HepG2 (cell line): ENCODE data around the gene NOL4L. TPM values are rescaled to one million over a fixed set of nuclear protein-coding genes. Genes with fewer than 3 reads are reported as not detected.

ENCODE experiments used
- AHDC1 ChIP-seq: sonication (generic); formaldehyde crosslinking; IDR thresholded peaks from 2 replicates; pipeline ENCODE4 v1.5.1; 2020; ENCODE audit warnings: mild to moderate bottlenecking, missing genetic modification reagents, borderline replicate concordance
- ARNTL ChIP-seq: sonication (generic); formaldehyde crosslinking; IDR thresholded peaks from 2 replicates; pipeline ENCODE4 v1.4.0; 2020; ENCODE audit warnings: mild to moderate bottlenecking, missing genetic modification reagents
- ASH2L ChIP-seq: fragments of 300-600, 200-600 bp; sonication (generic); IDR thresholded peaks from 2 replicates; pipeline ENCODE4 v1.7.0; 2017; ENCODE audit warnings: low read depth, mild to moderate bottlenecking, moderate library complexity, mixed read lengths, low read length; ENCODE audit not compliant: insufficient read length
- ATF3 ChIP-seq: sonication (generic); formaldehyde crosslinking; IDR thresholded peaks from 2 replicates; pipeline ENCODE4 v1.4.0; 2020; ENCODE audit warnings: missing genetic modification reagents
- FOXC1 ChIP-seq: sonication (generic); formaldehyde crosslinking; IDR thresholded peaks from 2 replicates; pipeline ENCODE4 v1.8.0; 2022; ENCODE audit warnings: mild to moderate bottlenecking, missing genetic modification reagents, borderline replicate concordance
- FOXK1 ChIP-seq: sonication (generic); formaldehyde crosslinking; IDR thresholded peaks from 2 replicates; pipeline ENCODE4 v1.4.0; 2020; ENCODE audit warnings: low read depth, missing genetic modification reagents, borderline replicate concordance
- HNF4G ChIP-seq, 2 experiments: sonication (generic) in 1 of 2; formaldehyde crosslinking in 1 of 2; IDR thresholded peaks; 2 replicates each; pipeline versions ENCODE4 v1.4.0 to v1.6.1; 2011 to 2020; ENCODE audit warnings: borderline replicate concordance in 2 of 2, low read depth in 2 of 2, mild to moderate bottlenecking in 2 of 2, low read length in 1 of 2, missing genetic modification reagents in 1 of 2, moderate library complexity in 1 of 2
- KLF9 ChIP-seq: IDR thresholded peaks from 2 replicates; pipeline ENCODE4 v1.6.1; 2016; ENCODE audit warnings: low read depth
- MAZ ChIP-seq, 2 experiments: sonication (generic) in 1 of 2; formaldehyde crosslinking in 1 of 2; IDR thresholded peaks; 2 replicates each; pipeline versions ENCODE4 v1.5.0 to v1.6.1; 2012 to 2020; ENCODE audit warnings: low read depth in 2 of 2, mild to moderate bottlenecking in 2 of 2, borderline replicate concordance in 1 of 2, improper control_type of control experiment in 1 of 2, low read length in 1 of 2, missing genetic modification reagents in 1 of 2, moderate library complexity in 1 of 2
- NFKBIZ ChIP-seq: IDR thresholded peaks from 2 replicates; pipeline ENCODE4 v1.6.1; 2018; ENCODE audit warnings: missing genetic modification reagents, missing compliant biosample characterization
- RORA ChIP-seq: sonication (generic); formaldehyde crosslinking; IDR thresholded peaks from 2 replicates; pipeline ENCODE4 v1.5.0; 2020; ENCODE audit warnings: mild to moderate bottlenecking, missing genetic modification reagents, moderate library complexity
- SOX5 ChIP-seq: IDR thresholded peaks from 2 replicates; pipeline ENCODE4 v1.6.1; 2016; ENCODE audit warnings: borderline replicate concordance
- STAT5B ChIP-seq: sonication (generic); formaldehyde crosslinking; IDR thresholded peaks from 2 replicates; pipeline ENCODE4 v1.4.0; 2020; ENCODE audit warnings: missing genetic modification reagents
- TEAD2 ChIP-seq: sonication (generic); formaldehyde crosslinking; IDR thresholded peaks from 2 replicates; pipeline ENCODE4 v1.9.0; 2021; ENCODE audit warnings: missing genetic modification reagents
- ZNF234 ChIP-seq: sonication (generic); formaldehyde crosslinking; conservative IDR thresholded peaks from 2 replicates; pipeline ENCODE4 v1.5.1; 2020; ENCODE audit warnings: mild to moderate bottlenecking, missing genetic modification reagents
- ZNF235 ChIP-seq: sonication (generic); formaldehyde crosslinking; IDR thresholded peaks from 2 replicates; pipeline ENCODE4 v1.8.1; 2023; ENCODE audit warnings: mild to moderate bottlenecking, missing genetic modification reagents, borderline replicate concordance
- ZNF282 ChIP-seq: fragments of 450-650 bp; IDR thresholded peaks from 2 replicates; pipeline ENCODE4 v1.6.1; 2018; ENCODE audit not compliant: partially characterized antibody
- ZNF441 ChIP-seq: sonication (generic); formaldehyde crosslinking; IDR thresholded peaks from 2 replicates; pipeline ENCODE4 v1.7.0; 2021; ENCODE audit warnings: missing genetic modification reagents, borderline replicate concordance
- ZNF567 ChIP-seq: sonication (generic); formaldehyde crosslinking; IDR thresholded peaks from 2 replicates; pipeline ENCODE4 v1.8.1; 2023; ENCODE audit warnings: mild to moderate bottlenecking, missing genetic modification reagents, borderline replicate concordance
- ZNF589 ChIP-seq: sonication (generic); formaldehyde crosslinking; conservative IDR thresholded peaks from 2 replicates; pipeline ENCODE4 v1.8.0; 2022; ENCODE audit warnings: mild to moderate bottlenecking, moderate library complexity, missing genetic modification reagents
- ZNF672 ChIP-seq: sonication (generic); formaldehyde crosslinking; IDR thresholded peaks from 2 replicates; pipeline ENCODE4 v1.8.1; 2022; ENCODE audit warnings: missing genetic modification reagents
- ZSCAN22 ChIP-seq: sonication (generic); formaldehyde crosslinking; IDR thresholded peaks from 2 replicates; pipeline ENCODE4 v1.4.0; 2020; ENCODE audit warnings: mild to moderate bottlenecking, missing genetic modification reagents
- polyA plus RNA-seq, 8 experiments: library from polyadenylated mRNA; depleted of rRNA in 3 of 8; stranded (reverse) in 7 of 8; unstranded in 1 of 8; fragments of >200 nt; fragmentation: Illumina TruSeq in 4 of 8; extraction: Trizol in 4 of 8; gene quantifications; 2 replicates each; pipeline versions ENCODE4 v1.2.1 to v1.2.3, GENCODE V29; 2011 to 2016; ENCODE audit warnings: low read depth in 4 of 8, missing spikeins in 1 of 8, mixed read lengths in 1 of 8; ENCODE audit not compliant: insufficient read depth in 1 of 8
- total RNA-seq, 5 experiments: library from RNA; depleted of rRNA; stranded (reverse); fragments of >200 nt; fragmentation: Illumina TruSeq; extraction: Trizol; gene quantifications; 2 replicates each; pipeline ENCODE4 v1.2.3, GENCODE V29; 2016; ENCODE audit warnings: low read depth in 1 of 5
- TF ChIP-seq, protein P1 (sequence below): sonication (generic); formaldehyde crosslinking; IDR thresholded peaks from 2 replicates; pipeline ENCODE4 v1.8.1; 2023; ENCODE audit warnings: missing genetic modification reagents, mild to moderate bottlenecking, borderline replicate concordance

NOL4L gene
- total and polyA plus RNA-seq, 2 of the 13 experiments (the other 11 are each of a cell fraction or from before 2014, with no cell fraction given): 16.6 to 35.4 TPM

GRCh38 chr20:32551693-32552092, 33.4 kb downstream of the NOL4L start (continued):
- TF ChIP-seq AHDC1 (CRISPR knock-in tag) (peak; percentile 54; the same call in 1 of the 2 replicates), ZNF282 (no peak), FOXC1 (CRISPR knock-in tag) (no peak), ZNF235 (CRISPR knock-in tag) (no peak), HNF4G (IDR thresholded peaks at IDR 0.05; ENCODE audit: borderline replicate concordance, low read depth, low read length) (peak; percentile 37; the same call in 1 of the 2 replicates), HNF4G (CRISPR knock-in tag; IDR thresholded peaks at IDR 0.05; ENCODE audit: borderline replicate concordance, low read depth) (no peak; the same call in 1 of the 2 replicates), TEAD2 (CRISPR knock-in tag) (no peak), ZNF567 (no peak), KLF9 (CRISPR knock-in tag) (no peak), ZNF672 (CRISPR knock-in tag) (no peak), RORA (CRISPR knock-in tag) (no peak), FOXK1 (CRISPR knock-in tag) (0 out of 2 replicates have a peak, but pooled peaks have one; percentile 49), ZNF589 (CRISPR knock-in tag) (no peak), ZNF234 (CRISPR knock-in tag) (no peak), MAZ (IDR thresholded peaks at IDR 0.05; ENCODE audit: borderline replicate concordance, low read depth, low read length) (no peak), MAZ (CRISPR knock-in tag; IDR thresholded peaks at IDR 0.05; ENCODE audit: low read depth) (no peak), ATF3 (no peak), ZSCAN22 (CRISPR knock-in tag) (no peak), ZNF441 (no peak), ARNTL (CRISPR knock-in tag) (no peak), SOX5 (CRISPR knock-in tag) (peak; percentile 41; the same call in 1 of the 2 replicates), STAT5B (CRISPR knock-in tag) (no peak), ASH2L (peak; percentile 41), NFKBIZ (CRISPR knock-in tag) (0 out of 2 replicates have a peak, but pooled peaks have one; percentile 21)
- TF ChIP-seq, protein P1, sequence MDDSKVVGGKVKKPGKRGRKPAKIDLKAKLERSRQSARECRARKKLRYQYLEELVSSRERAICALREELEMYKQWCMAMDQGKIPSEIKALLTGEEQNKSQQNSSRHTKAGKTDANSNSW (CRISPR knock-in tag): no peak
